GM12891 (cell line): ENCODE results near the gene KDM6A.

Experiments used
- PAX5 ChIP-seq: IDR thresholded peaks from 2 replicates; pipeline ENCODE4 v1.6.1; 2011; ENCODE audit warnings: low read length, moderate library complexity, mild to moderate bottlenecking; ENCODE audit not compliant: insufficient read depth, severe bottlenecking
- POLR2A ChIP-seq: IDR thresholded peaks from 2 replicates; pipeline ENCODE4 v1.6.1; 2011; ENCODE audit warnings: low read depth, low read length, control low read depth
- POLR2AphosphoS5 ChIP-seq: IDR thresholded peaks from 2 replicates; pipeline ENCODE4 v1.6.1; 2011; ENCODE audit warnings: low read depth, low read length, control low read depth
- SPI1 ChIP-seq: IDR thresholded peaks from 2 replicates; pipeline ENCODE4 v1.6.1; 2011; ENCODE audit warnings: low read depth, low read length, control low read depth
- TAF1 ChIP-seq: IDR thresholded peaks from 2 replicates; pipeline ENCODE4 v1.6.1; 2011; ENCODE audit warnings: low read depth, low read length, control low read depth

DNA sequence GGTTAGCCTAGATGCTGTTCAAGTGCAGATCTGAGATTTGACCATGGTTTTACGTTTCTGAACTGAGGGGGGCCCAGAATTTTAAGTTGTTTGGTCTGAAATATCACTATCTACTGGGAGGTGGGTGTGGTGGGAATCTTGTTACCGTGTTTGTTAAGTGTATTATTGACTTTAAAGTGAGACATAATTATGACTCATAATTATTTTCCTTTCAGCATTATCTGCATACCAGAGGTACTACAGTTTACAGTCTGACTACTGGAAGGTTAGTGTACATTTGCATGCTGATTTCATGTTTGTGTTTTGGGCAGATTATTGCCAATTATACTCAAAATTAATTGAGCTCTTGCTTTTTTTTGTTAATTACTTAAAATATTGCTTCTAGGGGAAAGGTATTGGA lies 101.5 kb downstream of the KDM6A start:
- TF ChIP-seq PAX5 (no peak), POLR2A (no peak), SPI1 (no peak), POLR2AphosphoS5 (no peak), TAF1 (no peak)
